22Rv1 (cell line): ENCODE measurements around the gene TUBG2.
"Not testable (repeated sequence)": the region's sequence is repeated elsewhere in the genome, so short reads cannot be mapped to it uniquely, and the experiment has no call there.

Experiments
- CTCF ChIP-seq: fragments of 450-650 bp; IDR thresholded peaks from 2 replicates; pipeline ENCODE4 v1.5.1; 2017; ENCODE audit warnings: mild to moderate bottlenecking
- ZFX ChIP-seq: fragments of 450-650 bp; IDR thresholded peaks from 2 replicates; pipeline ENCODE4 v1.6.1; 2017; ENCODE audit warnings: antibody characterized with exemption, borderline replicate concordance

GRCh38 chr17:42659932-42660274 lies 819 bp downstream of the TUBG2 start:
- TF ChIP-seq CTCF, ZFX: not testable (repeated sequence)
